Measurements from ENCODE around the gene KIF5C.

GRCh38 chr2:148853458-148853857 is 21.6 kb upstream of the KIF5C start:
- TF ChIP-seq, protein P1, sequence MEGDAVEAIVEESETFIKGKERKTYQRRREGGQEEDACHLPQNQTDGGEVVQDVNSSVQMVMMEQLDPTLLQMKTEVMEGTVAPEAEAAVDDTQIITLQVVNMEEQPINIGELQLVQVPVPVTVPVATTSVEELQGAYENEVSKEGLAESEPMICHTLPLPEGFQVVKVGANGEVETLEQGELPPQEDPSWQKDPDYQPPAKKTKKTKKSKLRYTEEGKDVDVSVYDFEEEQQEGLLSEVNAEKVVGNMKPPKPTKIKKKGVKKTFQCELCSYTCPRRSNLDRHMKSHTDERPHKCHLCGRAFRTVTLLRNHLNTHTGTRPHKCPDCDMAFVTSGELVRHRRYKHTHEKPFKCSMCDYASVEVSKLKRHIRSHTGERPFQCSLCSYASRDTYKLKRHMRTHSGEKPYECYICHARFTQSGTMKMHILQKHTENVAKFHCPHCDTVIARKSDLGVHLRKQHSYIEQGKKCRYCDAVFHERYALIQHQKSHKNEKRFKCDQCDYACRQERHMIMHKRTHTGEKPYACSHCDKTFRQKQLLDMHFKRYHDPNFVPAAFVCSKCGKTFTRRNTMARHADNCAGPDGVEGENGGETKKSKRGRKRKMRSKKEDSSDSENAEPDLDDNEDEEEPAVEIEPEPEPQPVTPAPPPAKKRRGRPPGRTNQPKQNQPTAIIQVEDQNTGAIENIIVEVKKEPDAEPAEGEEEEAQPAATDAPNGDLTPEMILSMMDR (conservative IDR thresholded peaks at IDR 0.05; ENCODE audit: low read length) = no peak
- no peak for TF ChIP-seq EZH2phosphoT487 (IDR thresholded peaks at IDR 0.05; ENCODE audit: borderline replicate concordance)
